Gastroesophageal sphincter (tissue), 3 donors: ENCODE measurements around the gene CAMLG.

Source experiments
- EP300 ChIP-seq: sonication (generic); formaldehyde crosslinking; IDR thresholded peaks from one replicate; pipeline ENCODE4 v1.6.1; 2017; ENCODE audit warnings: antibody characterized with exemption, mild to moderate bottlenecking
- POLR2A ChIP-seq, 2 donors: fragments of 450-650 bp; IDR thresholded peaks; one replicate each; pipeline ENCODE4 v1.6.1; 2017; ENCODE audit warnings: antibody characterized with exemption in 2 of 2, mild to moderate bottlenecking in 2 of 2, moderate library complexity in 1 of 2
- POLR2AphosphoS5 ChIP-seq: sonication (generic); formaldehyde crosslinking; IDR thresholded peaks from one replicate; pipeline ENCODE4 v1.6.1; 2017; ENCODE audit warnings: antibody characterized with exemption
- TF ChIP-seq, protein P1 (sequence below), 4 experiments: fragments of 200-600 bp in 2 of 4; fragments of 450-650 bp in 2 of 4; sonication (generic) in 1 of 4; IDR thresholded peaks; one replicate each; pipeline ENCODE4 v1.5.1; 2017 to 2019; ENCODE audit warnings: antibody characterized with exemption in 4 of 4, mild to moderate bottlenecking in 2 of 4, moderate library complexity in 2 of 4

DNA sequence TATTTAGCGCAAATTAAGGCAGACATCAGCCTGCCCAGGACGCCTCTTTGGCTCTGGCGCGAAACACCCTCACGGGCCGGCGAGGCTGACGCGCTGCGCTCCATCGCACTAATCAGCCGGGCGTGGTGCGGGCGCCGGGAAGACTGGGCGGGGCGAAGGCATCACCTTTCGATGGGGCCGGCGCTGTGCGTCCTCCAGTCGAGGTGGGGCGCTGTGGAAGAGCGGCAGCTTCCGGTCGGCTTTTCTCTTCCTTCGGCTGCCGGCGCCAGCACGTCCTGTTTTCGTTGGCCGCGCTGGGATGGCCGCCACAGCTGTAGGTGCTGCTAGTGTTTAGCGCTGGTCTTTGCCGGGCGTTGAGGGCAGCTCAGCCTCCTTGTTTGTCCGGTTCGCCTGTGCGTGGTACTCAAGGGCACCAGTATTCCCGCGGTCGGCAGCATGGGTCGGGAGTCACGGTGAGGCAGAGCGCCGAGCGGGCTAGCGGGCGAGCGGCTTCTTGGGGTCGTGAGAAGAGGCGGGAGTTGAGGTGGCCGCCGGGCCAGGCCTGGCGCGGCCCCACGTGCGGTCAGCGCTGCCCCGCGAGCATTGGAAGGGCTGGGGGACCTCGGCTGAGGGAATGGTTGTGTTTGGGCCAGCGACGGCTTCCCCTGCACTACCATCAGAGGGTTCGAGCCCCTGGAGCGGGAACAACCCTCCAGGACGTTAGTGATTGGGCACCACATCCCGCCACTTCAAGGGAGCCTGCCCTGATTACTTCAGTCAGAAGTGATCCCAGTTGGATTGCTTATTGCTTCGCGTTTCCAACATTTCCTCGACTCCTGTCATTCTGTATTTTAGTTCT lies 20.4 kb downstream of the CAMLG start, which contains the start of gene DDX46:
- TF ChIP-seq, protein P1, sequence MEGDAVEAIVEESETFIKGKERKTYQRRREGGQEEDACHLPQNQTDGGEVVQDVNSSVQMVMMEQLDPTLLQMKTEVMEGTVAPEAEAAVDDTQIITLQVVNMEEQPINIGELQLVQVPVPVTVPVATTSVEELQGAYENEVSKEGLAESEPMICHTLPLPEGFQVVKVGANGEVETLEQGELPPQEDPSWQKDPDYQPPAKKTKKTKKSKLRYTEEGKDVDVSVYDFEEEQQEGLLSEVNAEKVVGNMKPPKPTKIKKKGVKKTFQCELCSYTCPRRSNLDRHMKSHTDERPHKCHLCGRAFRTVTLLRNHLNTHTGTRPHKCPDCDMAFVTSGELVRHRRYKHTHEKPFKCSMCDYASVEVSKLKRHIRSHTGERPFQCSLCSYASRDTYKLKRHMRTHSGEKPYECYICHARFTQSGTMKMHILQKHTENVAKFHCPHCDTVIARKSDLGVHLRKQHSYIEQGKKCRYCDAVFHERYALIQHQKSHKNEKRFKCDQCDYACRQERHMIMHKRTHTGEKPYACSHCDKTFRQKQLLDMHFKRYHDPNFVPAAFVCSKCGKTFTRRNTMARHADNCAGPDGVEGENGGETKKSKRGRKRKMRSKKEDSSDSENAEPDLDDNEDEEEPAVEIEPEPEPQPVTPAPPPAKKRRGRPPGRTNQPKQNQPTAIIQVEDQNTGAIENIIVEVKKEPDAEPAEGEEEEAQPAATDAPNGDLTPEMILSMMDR (IDR thresholded peaks at IDR 0.05) = peak; percentile 33 to 88 (median 64)
- TF ChIP-seq POLR2A (IDR thresholded peaks at IDR 0.05) (peak; percentile 55 to 73), POLR2AphosphoS5 (peak; percentile 77), EP300 (no peak)
